ENCODE measurements around the gene ATXN7. TPM values are rescaled to one million over a fixed set of nuclear protein-coding genes. Genes with fewer than 3 reads are reported as not detected.
A peak's percentile ranks its signal among the peaks of the same experiment; 100 is the strongest.

ATXN7 gene
- total RNA-seq, 1 donor from 2014 or later, result 19.8 TPM

DNA sequence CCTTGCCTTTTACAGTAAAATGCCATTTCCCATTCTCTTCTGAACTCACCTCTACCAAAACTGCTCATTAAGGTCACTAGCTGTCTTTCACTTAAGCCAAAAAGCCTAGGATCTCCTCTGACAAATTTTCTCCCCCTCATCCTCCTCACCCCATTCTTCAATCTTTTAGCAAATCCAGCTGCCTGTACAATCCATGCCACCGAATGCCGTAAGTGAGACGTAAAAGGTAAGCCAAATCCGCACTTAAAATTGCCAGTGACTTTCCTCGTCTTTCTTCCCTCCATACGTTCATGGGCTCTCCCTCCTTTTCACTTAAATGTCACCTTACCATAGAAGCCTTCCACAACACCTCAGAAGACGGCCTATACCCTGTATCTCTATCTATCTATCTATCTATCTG lies 145.9 kb downstream of the ATXN7 start:
- no peaks in the 10 kb centered on the region for H3K27me3 Mint-ChIP-seq
- TF ChIP-seq CTCF (conservative IDR thresholded peaks at IDR 0.05), result no peak
- no peak overlapping the region for H3K4me3 Mint-ChIP-seq
- DNase-seq (ENCODE audit: extremely low spot score, unreplicated experiment), result no peak
- peak overlapping the region; percentile 34 for H3K27ac Mint-ChIP-seq
- peaks cover 24% of the 10 kb centered on the region for H3K36me3 Mint-ChIP-seq
- no peaks in the 10 kb centered on the region for H3K4me1 Mint-ChIP-seq (ENCODE audit: unreplicated experiment)
- H3K9me3 Mint-ChIP-seq, result no peaks in the 10 kb centered on the region

DNA sequence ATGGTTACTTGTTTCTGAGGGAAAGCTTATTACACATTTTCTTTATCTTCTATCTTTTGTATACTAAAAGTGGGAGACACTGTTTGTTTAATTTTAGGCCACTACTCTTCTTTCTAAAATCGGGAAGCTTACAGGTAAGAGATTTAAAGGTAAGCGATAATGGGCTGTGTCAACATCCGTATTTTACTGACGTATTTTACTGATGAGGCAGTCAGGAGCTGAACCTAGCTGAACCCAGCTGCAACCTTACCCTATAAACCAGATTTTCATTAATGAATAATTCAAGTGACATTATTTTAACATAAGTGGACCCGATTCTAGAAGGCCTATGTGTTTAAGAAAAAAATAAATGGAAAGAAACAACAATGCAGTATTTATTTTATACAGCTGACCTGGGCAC lies 146.5 kb downstream of the ATXN7 start:
- DNase-seq (ENCODE audit: extremely low spot score, unreplicated experiment), result no peak
- H3K9me3 Mint-ChIP-seq, result no peaks in the 10 kb centered on the region
- no peaks in the 10 kb centered on the region for H3K4me1 Mint-ChIP-seq (ENCODE audit: unreplicated experiment)
- no peak overlapping the region for H3K4me3 Mint-ChIP-seq
- H3K27me3 Mint-ChIP-seq, result no peaks in the 10 kb centered on the region
- H3K36me3 Mint-ChIP-seq, result peaks cover 28% of the 10 kb centered on the region
- H3K27ac Mint-ChIP-seq, result no peak overlapping the region
- TF ChIP-seq CTCF (conservative IDR thresholded peaks at IDR 0.05), result no peak

DNA sequence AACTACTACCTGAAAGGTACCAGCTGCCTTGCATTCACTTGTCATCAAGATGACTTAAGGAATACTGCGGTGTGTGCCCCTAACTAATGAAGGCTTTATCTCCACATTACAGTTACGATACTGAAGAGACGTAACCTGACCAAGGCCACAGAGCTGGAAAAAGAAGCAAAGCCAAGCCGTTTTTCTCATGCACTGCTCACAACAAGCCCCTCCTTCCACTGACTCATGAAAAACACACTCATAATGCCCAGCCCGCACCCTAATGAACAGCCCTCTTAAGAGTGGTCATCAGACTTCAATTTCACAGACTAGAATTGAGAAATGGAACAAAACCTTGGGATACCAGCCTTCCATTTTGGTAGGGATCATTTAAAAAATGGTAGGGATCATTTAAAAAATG lies 148.0 kb downstream of the ATXN7 start:
- no peak overlapping the region for H3K4me3 Mint-ChIP-seq
- H3K4me1 Mint-ChIP-seq (ENCODE audit: unreplicated experiment), result no peaks in the 10 kb centered on the region
- no peaks in the 10 kb centered on the region for H3K9me3 Mint-ChIP-seq
- peaks cover 28% of the 10 kb centered on the region for H3K36me3 Mint-ChIP-seq
- DNase-seq (ENCODE audit: extremely low spot score, unreplicated experiment), result no peak
- H3K27ac Mint-ChIP-seq, result no peak overlapping the region
- H3K27me3 Mint-ChIP-seq, result no peaks in the 10 kb centered on the region
- no peak for TF ChIP-seq CTCF (conservative IDR thresholded peaks at IDR 0.05)

GRCh38 chr3:64016941-64017620 lies 153.4 kb downstream of the ATXN7 start:
- Mint-ChIP-seq H3K27ac (no peak overlapping the region), H3K36me3 (peaks cover 32% of the 10 kb centered on the region), H3K4me3 (no peak overlapping the region), H3K27me3 (no peaks in the 10 kb centered on the region), H3K9me3 (no peaks in the 10 kb centered on the region), H3K4me1 (ENCODE audit: unreplicated experiment) (peaks cover under 1% of the 10 kb centered on the region)
- no peak for TF ChIP-seq CTCF (conservative IDR thresholded peaks at IDR 0.05)
- DNase-seq (ENCODE audit: extremely low spot score, unreplicated experiment), result no peak

- Mint-ChIP-seq H3K27ac (no peak overlapping the region), H3K4me1 (ENCODE audit: unreplicated experiment) (peaks cover 11% of the 10 kb centered on the region), H3K9me3 (no peaks in the 10 kb centered on the region), H3K36me3 (peaks cover 16% of the 10 kb centered on the region), H3K4me3 (no peak overlapping the region), H3K27me3 (no peaks in the 10 kb centered on the region)
- no peak for DNase-seq (ENCODE audit: extremely low spot score, unreplicated experiment)
- TF ChIP-seq CTCF (conservative IDR thresholded peaks at IDR 0.05), result no peak
Measured at GRCh38 chr3:64019271-64019670, 155.6 kb downstream of the ATXN7 start.
